Activated CD8-positive, alpha-beta memory T cell treated with anti-CD3 and anti-CD28 coated beads for 4 hours (primary cell): ENCODE measurements around the gene ZNF280A.
"Not testable (repeated sequence)": the region's sequence is repeated elsewhere in the genome, so short reads cannot be mapped to it uniquely, and the experiment has no call there.

Source experiments
- DNase-seq, 2 donors: peaks; one replicate each; pipeline ENCODE4 v3.0.0-alpha.2; 2020; ENCODE audit warnings: low read depth in 2 of 2

ZNF280A gene

GRCh38 chr22:22538226-22538989, 18.3 kb upstream of the ZNF280A start:
- DNase-seq, result no peak

- DNase-seq, result no peak
Measured at GRCh38 chr22:22536916-22537315, 16.8 kb upstream of the ZNF280A start.

GRCh38 chr22:22536515-22536914, 16.4 kb upstream of the ZNF280A start:
- no peak for DNase-seq

- DNase-seq, result no peak
Measured at GRCh38 chr22:22535662-22536061, 15.6 kb upstream of the ZNF280A start.

GRCh38 chr22:22534604-22535415, 14.7 kb upstream of the ZNF280A start:
- DNase-seq, result no peak

GRCh38 chr22:22533863-22534262, 13.8 kb upstream of the ZNF280A start:
- no peak for DNase-seq

GRCh38 chr22:22533417-22533816, 13.3 kb upstream of the ZNF280A start:
- DNase-seq, result no peak

- not testable (repeated sequence) for DNase-seq
Measured at GRCh38 chr22:22532547-22533071, 12.5 kb upstream of the ZNF280A start.

GRCh38 chr22:22531770-22532546, 11.9 kb upstream of the ZNF280A start:
- no peak for DNase-seq

GRCh38 chr22:22528780-22529179, 8.7 kb upstream of the ZNF280A start:
- no peak for DNase-seq

- DNase-seq, result no peak
Measured at GRCh38 chr22:22527312-22527711, 7.2 kb upstream of the ZNF280A start.

GRCh38 chr22:22526125-22526912, 6.2 kb upstream of the ZNF280A start:
- no peak for DNase-seq

- DNase-seq, result no peak
Measured at GRCh38 chr22:22523494-22523893, 3.4 kb upstream of the ZNF280A start.

GRCh38 chr22:22521631-22522030, 1.6 kb upstream of the ZNF280A start:
- no peak for DNase-seq

- DNase-seq, result no peak
Measured at GRCh38 chr22:22520667-22521602, 865 bp upstream of the ZNF280A start.

- DNase-seq, result no peak
Measured at GRCh38 chr22:22519591-22519990, 479 bp downstream of the ZNF280A start.

- no peak for DNase-seq
Measured at GRCh38 chr22:22516992-22517391, 3.1 kb downstream of the ZNF280A start.

GRCh38 chr22:22515890-22516289, 4.2 kb downstream of the ZNF280A start:
- DNase-seq, result no peak

GRCh38 chr22:22514431-22514830, 5.6 kb downstream of the ZNF280A start:
- DNase-seq, result not testable (repeated sequence)

- DNase-seq, result no peak
Measured at GRCh38 chr22:22513619-22514018, 6.5 kb downstream of the ZNF280A start.
